AG04450 (cell line): ENCODE data around the gene MARCHF9. TPM values are rescaled to one million over a fixed set of nuclear protein-coding genes. Genes with fewer than 3 reads are reported as not detected.

ENCODE experiments used
- CTCF ChIA-PET: fragments of 300-600, 350-600 bp; formaldehyde crosslinking; extraction: SDS; loops from one replicate; lab custom pipeline; 2022; ENCODE audit warnings: antibody characterized with exemption, inconsistent platforms; lab: Charles Lee
- POLR2A ChIA-PET: fragments of 350-600 bp; formaldehyde crosslinking; extraction: SDS; loops from one replicate; lab custom pipeline; 2021; ENCODE audit warnings: antibody characterized with exemption, inconsistent platforms; lab: Yijun Ruan, JAX
- DNase-seq: peaks from one replicate; pipeline ENCODE4 v3.0.0-alpha.2; 2011; ENCODE audit warnings: low read depth, low spot score
- H3K27ac ChIP-seq: one replicate; pipeline ENCODE4 v1.5.1; 2012; ENCODE audit warnings: low read depth, low read length, control low read depth
- H3K27me3 ChIP-seq: one replicate; pipeline ENCODE4 v1.6.0; 2012; ENCODE audit warnings: low read length; ENCODE audit not compliant: control insufficient read depth, insufficient read depth
- H3K4me3 ChIP-seq: 2 replicates; pipeline ENCODE4 v1.5.1; 2011; ENCODE audit warnings: mild to moderate bottlenecking, low read depth, low read length, control low read depth
- H3K9me3 ChIP-seq: 2 replicates; pipeline ENCODE4 v1.5.1; 2012; ENCODE audit warnings: low read length; ENCODE audit not compliant: control insufficient read depth, insufficient read depth
- polyA plus RNA-seq: library from polyadenylated mRNA; depleted of rRNA; stranded (reverse); fragments of >200 nt; gene quantifications from 2 replicates; pipeline ENCODE4 v1.2.3, GENCODE V29; 2011
- TF ChIP-seq, protein P1 (sequence below): IDR thresholded peaks from 2 replicates; pipeline ENCODE4 v1.5.1; 2011; ENCODE audit warnings: low read depth, low read length, control low read depth, inconsistent platforms

MARCHF9 gene
- polyA plus RNA-seq, 1 experiment, result 3.7 TPM

GRCh38 chr12:57800965-57801364 is 46.1 kb downstream of the MARCHF9 start:
- CTCF ChIA-PET, result interaction anchor here (0.6 to 6.3 kb wide), 6 partner anchors 17 to 107 kb away, joined by 3 to 124 read pairs (median 4); partner anchors contain the start of genes AVIL and TSFM
- no peak overlapping the region for H3K4me3 ChIP-seq
- TF ChIP-seq, protein P1, sequence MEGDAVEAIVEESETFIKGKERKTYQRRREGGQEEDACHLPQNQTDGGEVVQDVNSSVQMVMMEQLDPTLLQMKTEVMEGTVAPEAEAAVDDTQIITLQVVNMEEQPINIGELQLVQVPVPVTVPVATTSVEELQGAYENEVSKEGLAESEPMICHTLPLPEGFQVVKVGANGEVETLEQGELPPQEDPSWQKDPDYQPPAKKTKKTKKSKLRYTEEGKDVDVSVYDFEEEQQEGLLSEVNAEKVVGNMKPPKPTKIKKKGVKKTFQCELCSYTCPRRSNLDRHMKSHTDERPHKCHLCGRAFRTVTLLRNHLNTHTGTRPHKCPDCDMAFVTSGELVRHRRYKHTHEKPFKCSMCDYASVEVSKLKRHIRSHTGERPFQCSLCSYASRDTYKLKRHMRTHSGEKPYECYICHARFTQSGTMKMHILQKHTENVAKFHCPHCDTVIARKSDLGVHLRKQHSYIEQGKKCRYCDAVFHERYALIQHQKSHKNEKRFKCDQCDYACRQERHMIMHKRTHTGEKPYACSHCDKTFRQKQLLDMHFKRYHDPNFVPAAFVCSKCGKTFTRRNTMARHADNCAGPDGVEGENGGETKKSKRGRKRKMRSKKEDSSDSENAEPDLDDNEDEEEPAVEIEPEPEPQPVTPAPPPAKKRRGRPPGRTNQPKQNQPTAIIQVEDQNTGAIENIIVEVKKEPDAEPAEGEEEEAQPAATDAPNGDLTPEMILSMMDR, result no peak
- no peaks in the 10 kb centered on the region for H3K27me3 ChIP-seq
- no peaks in the 10 kb centered on the region for H3K9me3 ChIP-seq
- no peak for DNase-seq
- no peak overlapping the region for H3K27ac ChIP-seq
- POLR2A ChIA-PET, result no interaction called here

GRCh38 chr12:57802607-57803006 is 47.7 kb downstream of the MARCHF9 start:
- ChIA-PET POLR2A (interaction anchor here (1.1 kb wide), 1 partner anchor 42 kb away, joined by 3 read pairs; no protein-coding TSS in a partner anchor), CTCF (interaction anchor here (0.8 to 6.3 kb wide), 19 partner anchors 9 to 117 kb away, joined by 3 to 124 read pairs (median 6); partner anchors contain the start of genes AVIL and TSFM)
- no peak overlapping the region for H3K4me3 ChIP-seq
- TF ChIP-seq, protein P1, result no peak
- no peak overlapping the region for H3K27ac ChIP-seq
- no peak for DNase-seq
- no peaks in the 10 kb centered on the region for H3K9me3 ChIP-seq
- no peaks in the 10 kb centered on the region for H3K27me3 ChIP-seq

DNA sequence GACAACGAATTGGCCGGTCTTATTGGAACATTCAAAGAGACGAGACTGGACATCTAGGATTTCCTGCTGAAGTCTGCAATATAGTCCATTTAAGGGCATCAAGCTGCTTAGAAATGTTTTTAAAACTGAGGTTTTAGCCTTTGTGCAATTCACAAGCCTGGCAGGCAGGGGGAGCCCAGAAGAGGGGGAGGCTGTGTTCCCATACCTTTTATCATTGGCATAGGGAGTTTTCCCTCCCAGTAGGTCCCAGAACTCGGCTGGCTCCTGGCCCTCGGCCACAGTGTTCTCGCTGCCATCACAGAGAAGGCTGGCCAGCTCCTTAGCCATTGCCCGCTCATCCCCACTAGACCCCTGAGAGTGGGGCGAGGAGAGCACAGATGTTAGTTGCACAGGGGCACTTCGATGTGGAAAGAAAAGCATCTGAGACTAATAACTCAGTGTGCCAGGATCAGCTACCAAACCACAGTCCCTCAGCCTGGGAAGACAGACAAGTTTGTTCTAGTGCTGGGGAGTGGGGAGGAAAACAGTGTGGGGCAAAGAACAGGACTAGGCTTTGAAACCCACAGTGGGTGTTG is 48.5 kb downstream of the MARCHF9 start:
- DNase-seq, result no peak
- POLR2A ChIA-PET, result interaction anchor here (1.1 kb wide), 1 partner anchor 41 kb away, joined by 3 read pairs; no protein-coding TSS in a partner anchor
- Histone ChIP-seq H3K27me3 (no peaks in the 10 kb centered on the region), H3K27ac (no peak overlapping the region), H3K4me3 (no peak overlapping the region), H3K9me3 (no peaks in the 10 kb centered on the region)
- CTCF ChIA-PET, result interaction anchor here (0.6 to 6.3 kb wide), 18 partner anchors 9 to 116 kb away, joined by 3 to 124 read pairs (median 6); partner anchors contain the start of gene AVIL
- TF ChIP-seq, protein P1, result peak; percentile 86

DNA sequence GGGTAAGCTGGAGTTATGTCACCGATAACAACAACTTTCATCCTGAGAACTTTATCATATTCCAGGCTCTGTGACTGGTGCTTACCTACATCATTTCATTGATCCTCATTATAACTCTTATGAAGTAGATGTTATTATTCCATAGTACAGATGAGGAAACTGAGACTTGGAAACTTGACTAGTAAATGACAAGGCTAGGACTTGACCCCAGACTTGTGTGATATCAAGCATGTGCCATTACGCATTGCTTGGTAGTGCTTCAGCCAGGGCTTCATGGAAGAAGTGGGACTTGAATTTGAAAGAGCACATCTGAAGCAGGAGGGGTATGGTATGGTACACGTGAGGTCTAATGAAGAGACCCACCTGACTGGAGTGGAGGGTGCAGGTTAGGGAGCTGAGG is 51.8 kb downstream of the MARCHF9 start:
- TF ChIP-seq, protein P1, result no peak
- Histone ChIP-seq H3K9me3 (no peaks in the 10 kb centered on the region), H3K27ac (no peak overlapping the region), H3K27me3 (no peaks in the 10 kb centered on the region), H3K4me3 (no peak overlapping the region)
- ChIA-PET CTCF (interaction anchor here (6.3 kb wide), 1 partner anchor 98 kb away, joined by 124 read pairs; no protein-coding TSS in a partner anchor), POLR2A (interaction anchor here (1.1 kb wide), 1 partner anchor 63 kb away, joined by 6 read pairs; no protein-coding TSS in a partner anchor)
- no peak for DNase-seq

GRCh38 chr12:57807285-57807684 is 52.4 kb downstream of the MARCHF9 start:
- CTCF ChIA-PET, result interaction anchor here (0.6 to 6.3 kb wide), 4 partner anchors 24 to 99 kb away, joined by 3 to 124 read pairs (median 6); partner anchors contain the start of gene TSFM
- POLR2A ChIA-PET, result interaction anchor here (1.1 kb wide), 1 partner anchor 63 kb away, joined by 6 read pairs; no protein-coding TSS in a partner anchor
- H3K9me3 ChIP-seq, result no peaks in the 10 kb centered on the region
- TF ChIP-seq, protein P1, result no peak
- no peaks in the 10 kb centered on the region for H3K27me3 ChIP-seq
- H3K27ac ChIP-seq, result no peak overlapping the region
- DNase-seq, result no peak
- H3K4me3 ChIP-seq, result no peak overlapping the region
